Endothelial cell of umbilical vein (primary cell): ENCODE measurements around the gene NAGS. TPM values are rescaled to one million over a fixed set of nuclear protein-coding genes. Genes with fewer than 3 reads are reported as not detected.

ENCODE experiments used
- BruUV-seq: library from RNA; stranded (reverse); fragments of 400-500 nt; replicated peaks from 2 replicates; lab custom pipeline; 2021; lab: Mats Ljungman, UMichigan
- CTCF ChIA-PET: fragments of 300-600, 350-600 bp; sonication (Branson Sonifier 250); formaldehyde crosslinking; loops from one replicate; lab custom pipeline; 2021; ENCODE audit warnings: antibody characterized with exemption, inconsistent platforms; lab: Charles Lee
- POLR2A ChIA-PET: fragments of 300-600, 350-600 bp; sonication (Branson Sonifier 250); formaldehyde crosslinking; loops from one replicate; lab custom pipeline; 2021; ENCODE audit warnings: antibody characterized with exemption, inconsistent platforms; lab: Charles Lee
- DNase-seq: peaks from one replicate; pipeline ENCODE4 v3.0.0-alpha.2; 2011; ENCODE audit warnings: low read depth, low spot score
- FAIRE-seq: peaks from 2 replicates; lab custom pipeline; 2011; peaks lifted over from hg19 to GRCh38; lab: Jason Lieb, UNC
- H2AFZ ChIP-seq: 2 replicates; pipeline ENCODE4 v1.6.0; 2012; ENCODE audit warnings: low read depth, low read length, control low read depth, inconsistent platforms
- H3K27ac ChIP-seq: 2 replicates; pipeline ENCODE4 v1.5.1; 2011; ENCODE audit warnings: low read depth, mild to moderate bottlenecking, control low read depth, low read length, moderate library complexity; ENCODE audit not compliant: insufficient read depth
- H3K27me3 ChIP-seq, 2 experiments: 2 replicates each; pipeline versions ENCODE4 v1.6.0 to v1.6.1; 2011; ENCODE audit warnings: low read length in 2 of 2, mixed read lengths in 1 of 2; ENCODE audit not compliant: control insufficient read depth in 2 of 2, insufficient read depth in 2 of 2
- H3K36me3 ChIP-seq, 2 experiments: 2 replicates in 1 of 2; 3 replicates in 1 of 2; pipeline ENCODE4 v1.5.1; 2011; ENCODE audit warnings: low read length in 2 of 2, mild to moderate bottlenecking in 1 of 2, moderate library complexity in 1 of 2; ENCODE audit not compliant: control insufficient read depth in 2 of 2, insufficient read depth in 2 of 2; ENCODE audit errors: extremely low read depth in 1 of 2
- H3K4me1 ChIP-seq: 3 replicates; pipeline ENCODE4 v1.5.1; 2011; ENCODE audit warnings: mild to moderate bottlenecking, low read length; ENCODE audit not compliant: control insufficient read depth, insufficient read depth; ENCODE audit errors: extremely low read depth
- H3K4me2 ChIP-seq: 2 replicates; pipeline ENCODE4 v1.6.1; 2011; ENCODE audit warnings: low read length, control low read depth, mixed read lengths; ENCODE audit not compliant: insufficient read depth
- H3K4me3 ChIP-seq, 3 experiments: fragments of 200-600 bp in 1 of 3; sonication (generic), shearing (Covaris generic) in 1 of 3; replicated peaks in 1 of 3; 2 replicates each; pipeline ENCODE4 v1.5.1; 2011 to 2016; ENCODE audit warnings: control low read depth in 3 of 3, low read length in 3 of 3, mild to moderate bottlenecking in 2 of 3, inconsistent platforms in 1 of 3, low read depth in 1 of 3, moderate library complexity in 1 of 3; ENCODE audit not compliant: insufficient read depth in 1 of 3
- H3K79me2 ChIP-seq: 2 replicates; pipeline ENCODE4 v1.6.0; 2012; ENCODE audit warnings: low read length, inconsistent platforms; ENCODE audit not compliant: control insufficient read depth, insufficient read depth
- H3K9ac ChIP-seq: replicated peaks from 2 replicates; pipeline ENCODE3; 2011; ENCODE audit warnings: low read length, control low read depth; ENCODE audit not compliant: insufficient read depth; ENCODE audit errors: extremely low read depth
- H3K9me1 ChIP-seq: replicated peaks from 3 replicates; pipeline ENCODE4 v1.6.0; 2011; ENCODE audit warnings: mild to moderate bottlenecking, low read length; ENCODE audit not compliant: control insufficient read depth, insufficient read depth; ENCODE audit errors: extremely low read depth
- H3K9me3 ChIP-seq: replicated peaks from 2 replicates; pipeline ENCODE4 v1.5.1; 2012; ENCODE audit warnings: low read length, inconsistent platforms; ENCODE audit not compliant: control insufficient read depth, insufficient read depth
- H4K20me1 ChIP-seq: replicated peaks from 2 replicates; pipeline ENCODE3; 2011; ENCODE audit warnings: mild to moderate bottlenecking, low read length; ENCODE audit not compliant: control insufficient read depth, insufficient read depth; ENCODE audit errors: extremely low read depth
- EZH2 ChIP-seq: IDR thresholded peaks from 2 replicates; pipeline ENCODE4 v1.6.1; 2012; ENCODE audit warnings: borderline replicate concordance, low read depth, mild to moderate bottlenecking, moderate library complexity, low read length, inconsistent platforms; ENCODE audit not compliant: severe bottlenecking
- FOS ChIP-seq: IDR thresholded peaks from 2 replicates; pipeline ENCODE4 v1.6.1; 2011; ENCODE audit warnings: mild to moderate bottlenecking, low read length, moderate library complexity, borderline replicate concordance; ENCODE audit not compliant: insufficient read depth
- GATA2 ChIP-seq: IDR thresholded peaks from 2 replicates; pipeline ENCODE4 v1.7.0; 2011; ENCODE audit warnings: low read depth, mild to moderate bottlenecking, moderate library complexity, mixed read lengths, low read length; ENCODE audit not compliant: insufficient read length, insufficient read depth
- JUN ChIP-seq: IDR thresholded peaks from 2 replicates; pipeline ENCODE4 v1.6.1; 2011; ENCODE audit warnings: borderline replicate concordance, low read depth; ENCODE audit not compliant: insufficient read length, insufficient read depth
- MYC ChIP-seq: IDR thresholded peaks from one replicate; pipeline ENCODE4 v1.6.1; 2011; ENCODE audit warnings: mild to moderate bottlenecking, low read depth, low read length
- POLR2A ChIP-seq: IDR thresholded peaks from 2 replicates; pipeline ENCODE4 v1.6.1; 2012; ENCODE audit warnings: low read depth, mild to moderate bottlenecking, control low read depth, low read length
- dilution Hi-C: fragments of 300-500 bp; cut with MboI; formaldehyde crosslinking; loops from one replicate; pipeline ENCODE4 v1.15.0; 2019; ENCODE audit warnings: low sequenced_read_pairs; ENCODE audit not compliant: extremely low pct_ligation_motif_present
- intact Hi-C: fragments of 100-400 bp; cut with micrococcal nuclease; formaldehyde crosslinking; loops from one replicate; pipeline ENCODE4 v1.10.0; 2022
- polyA plus RNA-seq, 4 experiments: library from polyadenylated mRNA; depleted of rRNA in 3 of 4; stranded (reverse) in 3 of 4; unstranded in 1 of 4; fragments of >200 nt; gene quantifications; 2 replicates each; pipeline versions ENCODE4 v1.2.1 to v1.2.3, GENCODE V29; 2011 to 2012; ENCODE audit warnings: missing spikeins in 1 of 4
- total RNA-seq: library from RNA; stranded (reverse); gene quantifications from 2 replicates; pipeline ENCODE4 v1.2.3, GENCODE V29; 2021
- TF ChIP-seq, protein P1 (sequence below), 2 donors: IDR thresholded peaks; 1 replicate in 1 of 2; 2 replicates in 1 of 2; pipeline ENCODE4 v1.5.1; 2011; ENCODE audit warnings: low read length in 2 of 2, mild to moderate bottlenecking in 2 of 2, moderate library complexity in 2 of 2, control low read depth in 1 of 2, inconsistent platforms in 1 of 2, low read depth in 1 of 2; ENCODE audit not compliant: insufficient read depth in 1 of 2; ENCODE audit errors: extremely low read depth in 1 of 2
- TF ChIP-seq, protein P2 (sequence below): IDR thresholded peaks from 2 replicates; pipeline ENCODE4 v1.6.1; 2011; ENCODE audit not compliant: insufficient read depth, insufficient read length

NAGS gene
- total and polyA plus RNA-seq, 2 donors (not counting 3 experiments of a cell fraction or from before 2014, with no cell fraction given): 3.3 to 6.1 TPM

DNA sequence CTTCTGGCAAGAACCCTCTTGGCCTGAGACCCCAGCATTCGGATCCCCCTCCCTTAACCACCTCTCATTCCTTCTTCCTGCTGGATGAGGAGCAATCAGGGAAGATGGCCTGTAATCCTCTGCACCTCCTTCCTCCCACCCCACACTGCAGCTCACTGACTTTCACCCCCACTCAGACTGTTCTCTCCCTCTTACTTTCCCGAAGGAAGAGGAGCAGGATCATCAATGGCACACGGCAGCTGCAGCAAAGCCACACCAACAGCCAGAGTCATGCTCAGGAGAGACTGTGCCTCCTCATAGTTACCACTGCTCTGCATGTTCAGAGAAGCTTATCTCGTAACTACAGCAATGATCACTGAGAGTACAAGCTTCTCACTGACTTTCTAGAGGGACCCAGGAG lies 20.4 kb downstream of the NAGS start:
- intact Hi-C loops (no loop called here), dilution Hi-C loops (no loop called here)
- H3K9ac ChIP-seq: no peak overlapping the region
- no TSS peak for BruUV-seq
- ChIA-PET POLR2A (no interaction called here), CTCF (interaction anchor here (0.7 to 7.6 kb wide), 3 partner anchors 18 to 91 kb away, joined by 3 to 38 read pairs (median 7); no protein-coding TSS in a partner anchor)
- no peak for TF ChIP-seq POLR2A
- TF ChIP-seq GATA2: no peak
- TF ChIP-seq, protein P1, sequence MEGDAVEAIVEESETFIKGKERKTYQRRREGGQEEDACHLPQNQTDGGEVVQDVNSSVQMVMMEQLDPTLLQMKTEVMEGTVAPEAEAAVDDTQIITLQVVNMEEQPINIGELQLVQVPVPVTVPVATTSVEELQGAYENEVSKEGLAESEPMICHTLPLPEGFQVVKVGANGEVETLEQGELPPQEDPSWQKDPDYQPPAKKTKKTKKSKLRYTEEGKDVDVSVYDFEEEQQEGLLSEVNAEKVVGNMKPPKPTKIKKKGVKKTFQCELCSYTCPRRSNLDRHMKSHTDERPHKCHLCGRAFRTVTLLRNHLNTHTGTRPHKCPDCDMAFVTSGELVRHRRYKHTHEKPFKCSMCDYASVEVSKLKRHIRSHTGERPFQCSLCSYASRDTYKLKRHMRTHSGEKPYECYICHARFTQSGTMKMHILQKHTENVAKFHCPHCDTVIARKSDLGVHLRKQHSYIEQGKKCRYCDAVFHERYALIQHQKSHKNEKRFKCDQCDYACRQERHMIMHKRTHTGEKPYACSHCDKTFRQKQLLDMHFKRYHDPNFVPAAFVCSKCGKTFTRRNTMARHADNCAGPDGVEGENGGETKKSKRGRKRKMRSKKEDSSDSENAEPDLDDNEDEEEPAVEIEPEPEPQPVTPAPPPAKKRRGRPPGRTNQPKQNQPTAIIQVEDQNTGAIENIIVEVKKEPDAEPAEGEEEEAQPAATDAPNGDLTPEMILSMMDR (IDR thresholded peaks at IDR 0.05; ENCODE audit: extremely low read depth in 1 of 2, insufficient read depth in 1 of 2, low read depth in 1 of 2, low read length in 2 of 2): no peak
- no peak for TF ChIP-seq EZH2
- no peak for TF ChIP-seq JUN
- no peak for TF ChIP-seq MYC
- TF ChIP-seq, protein P2, sequence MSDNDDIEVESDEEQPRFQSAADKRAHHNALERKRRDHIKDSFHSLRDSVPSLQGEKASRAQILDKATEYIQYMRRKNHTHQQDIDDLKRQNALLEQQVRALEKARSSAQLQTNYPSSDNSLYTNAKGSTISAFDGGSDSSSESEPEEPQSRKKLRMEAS: no peak
- TF ChIP-seq FOS: no peak
- H3K4me3 ChIP-seq: no peak overlapping the region
- H3K9me3 ChIP-seq: no peaks in the 10 kb centered on the region
- no peak for DNase-seq
- FAIRE-seq: no peak
- H2AFZ ChIP-seq: no peak overlapping the region
- no peak overlapping the region for H3K4me2 ChIP-seq
- no peaks in the 10 kb centered on the region for H3K9me1 ChIP-seq
- no peaks in the 10 kb centered on the region for H3K27me3 ChIP-seq
- no peaks in the 10 kb centered on the region for H3K79me2 ChIP-seq
- H4K20me1 ChIP-seq: no peaks in the 10 kb centered on the region
- no peaks in the 10 kb centered on the region for H3K4me1 ChIP-seq
- H3K36me3 ChIP-seq: peaks cover 0 to 7% of the 10 kb centered on the region in 2 experiments
- H3K27ac ChIP-seq: no peak overlapping the region
